GM06990 (cell line): ENCODE measurements around the gene OVCA2.
A peak's percentile ranks its signal among the peaks of the same experiment; 100 is the strongest.

ENCODE experiments used
- DNase-seq: peaks from one replicate; pipeline ENCODE4 v3.0.0-alpha.2; 2011; ENCODE audit not compliant: insufficient read length; ENCODE audit errors: extremely low read depth
- H3K27me3 ChIP-seq: replicated peaks from 2 replicates; pipeline ENCODE4 v1.6.0; 2011; ENCODE audit warnings: low read length; ENCODE audit not compliant: control insufficient read depth, insufficient read depth
- H3K36me3 ChIP-seq: 2 replicates; pipeline ENCODE4 v1.5.1; 2011; ENCODE audit warnings: low read length; ENCODE audit not compliant: control insufficient read depth, insufficient read depth
- H3K4me3 ChIP-seq: replicated peaks from 2 replicates; pipeline ENCODE4 v1.5.1; 2011; ENCODE audit warnings: low read depth, mild to moderate bottlenecking, control low read depth, low read length
- TF ChIP-seq, protein P1 (sequence below): IDR thresholded peaks from 2 replicates; pipeline ENCODE4 v1.5.1; 2011; ENCODE audit warnings: low read length, control low read depth, mild to moderate bottlenecking, inconsistent platforms; ENCODE audit not compliant: insufficient read depth, poor library complexity, severe bottlenecking

The OVCA2 gene

DNA sequence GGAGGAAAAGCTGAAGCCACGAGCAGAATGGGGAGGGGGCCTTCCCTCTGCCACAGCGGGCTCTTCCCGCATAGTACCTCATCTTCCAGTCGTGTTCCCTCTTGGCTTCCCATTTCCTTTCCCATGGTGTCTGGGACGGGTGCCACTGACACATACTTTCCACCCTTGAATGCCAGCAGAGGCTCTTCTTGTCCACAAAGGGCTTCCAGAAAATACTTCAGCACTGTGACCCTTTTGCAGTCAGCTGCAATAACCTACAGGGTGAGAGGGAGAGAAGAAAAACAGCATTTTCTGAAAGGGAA is 43.8 kb downstream of the OVCA2 start:
- Histone ChIP-seq H3K27me3 (no peaks in the 10 kb centered on the region), H3K36me3 (peaks cover 10% of the 10 kb centered on the region), H3K4me3 (no peak overlapping the region)
- no peak for DNase-seq
- TF ChIP-seq, protein P1, sequence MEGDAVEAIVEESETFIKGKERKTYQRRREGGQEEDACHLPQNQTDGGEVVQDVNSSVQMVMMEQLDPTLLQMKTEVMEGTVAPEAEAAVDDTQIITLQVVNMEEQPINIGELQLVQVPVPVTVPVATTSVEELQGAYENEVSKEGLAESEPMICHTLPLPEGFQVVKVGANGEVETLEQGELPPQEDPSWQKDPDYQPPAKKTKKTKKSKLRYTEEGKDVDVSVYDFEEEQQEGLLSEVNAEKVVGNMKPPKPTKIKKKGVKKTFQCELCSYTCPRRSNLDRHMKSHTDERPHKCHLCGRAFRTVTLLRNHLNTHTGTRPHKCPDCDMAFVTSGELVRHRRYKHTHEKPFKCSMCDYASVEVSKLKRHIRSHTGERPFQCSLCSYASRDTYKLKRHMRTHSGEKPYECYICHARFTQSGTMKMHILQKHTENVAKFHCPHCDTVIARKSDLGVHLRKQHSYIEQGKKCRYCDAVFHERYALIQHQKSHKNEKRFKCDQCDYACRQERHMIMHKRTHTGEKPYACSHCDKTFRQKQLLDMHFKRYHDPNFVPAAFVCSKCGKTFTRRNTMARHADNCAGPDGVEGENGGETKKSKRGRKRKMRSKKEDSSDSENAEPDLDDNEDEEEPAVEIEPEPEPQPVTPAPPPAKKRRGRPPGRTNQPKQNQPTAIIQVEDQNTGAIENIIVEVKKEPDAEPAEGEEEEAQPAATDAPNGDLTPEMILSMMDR: no peak

DNA sequence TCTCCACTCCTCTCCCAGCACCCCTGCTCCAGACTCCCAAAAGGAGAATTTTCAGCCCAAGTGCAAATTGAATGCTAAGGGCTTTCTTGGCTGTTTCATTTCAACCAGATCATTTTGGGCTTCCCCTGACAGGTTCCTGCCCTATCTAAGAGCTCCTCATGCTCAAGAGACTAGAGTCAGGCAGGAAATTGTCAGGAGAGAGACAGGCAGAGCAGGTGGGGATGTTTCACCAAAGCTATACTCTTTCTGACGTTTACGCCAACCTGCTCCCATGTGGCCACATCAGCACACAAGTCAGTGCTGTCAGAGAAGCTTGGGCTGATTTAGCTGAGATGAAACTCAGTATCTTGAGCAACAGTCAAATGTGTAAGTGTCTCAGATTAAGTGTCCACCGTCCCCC is 44.5 kb downstream of the OVCA2 start:
- DNase-seq: no peak
- no peaks in the 10 kb centered on the region for H3K27me3 ChIP-seq
- TF ChIP-seq, protein P1: no peak
- peaks cover 10% of the 10 kb centered on the region for H3K36me3 ChIP-seq
- no peak overlapping the region for H3K4me3 ChIP-seq

GRCh38 chr17:2087597-2088211 is 45.9 kb downstream of the OVCA2 start:
- H3K36me3 ChIP-seq: peaks cover 6% of the 10 kb centered on the region; the same call in 1 of the 2 replicates
- peak; percentile 82 for DNase-seq
- H3K27me3 ChIP-seq: no peaks in the 10 kb centered on the region
- TF ChIP-seq, protein P1: no peak
- no peak overlapping the region for H3K4me3 ChIP-seq

GRCh38 chr17:2089021-2089422 is 47.2 kb downstream of the OVCA2 start:
- Histone ChIP-seq H3K36me3 (peaks cover 6% of the 10 kb centered on the region; the same call in 1 of the 2 replicates), H3K27me3 (no peaks in the 10 kb centered on the region), H3K4me3 (peak overlapping the region; percentile 29; the same call in 1 of the 2 replicates)
- DNase-seq: no peak
- TF ChIP-seq, protein P1: no peak

DNA sequence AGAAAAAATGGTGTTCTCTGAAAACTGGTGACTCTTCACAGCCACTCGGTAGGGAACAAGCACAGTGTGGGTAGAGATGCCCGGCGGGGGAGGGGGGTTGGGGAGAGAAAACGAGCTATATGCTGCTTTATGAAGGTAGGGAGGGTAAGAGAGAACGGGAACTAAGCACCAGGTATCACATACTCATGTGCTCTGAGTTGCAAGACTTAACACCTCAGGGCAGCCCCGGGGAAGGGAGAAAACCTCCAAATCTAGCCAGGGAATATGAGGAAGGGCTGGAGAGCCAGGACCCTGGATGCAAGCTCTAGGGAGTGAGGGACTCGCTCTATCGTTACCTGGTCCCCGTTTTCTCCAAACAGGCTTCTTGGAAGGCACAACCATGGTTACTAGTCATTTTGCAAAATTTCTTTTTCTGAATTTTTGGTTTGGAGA is 48.4 kb downstream of the OVCA2 start:
- Histone ChIP-seq H3K27me3 (no peaks in the 10 kb centered on the region), H3K36me3 (peaks cover 4% of the 10 kb centered on the region), H3K4me3 (peak overlapping the region; percentile 52)
- DNase-seq: no peak
- TF ChIP-seq, protein P1: no peak

GRCh38 chr17:2090804-2091534 is 49.1 kb downstream of the OVCA2 start:
- Histone ChIP-seq H3K36me3 (peaks cover 3% of the 10 kb centered on the region; the same call in 1 of the 2 replicates), H3K4me3 (peak overlapping the region; percentile 52), H3K27me3 (no peaks in the 10 kb centered on the region)
- TF ChIP-seq, protein P1: no peak
- no peak for DNase-seq
